HG02981 (cell line): ENCODE measurements around the gene FABP6.
A peak's percentile ranks its signal among the peaks of the same experiment; 100 is the strongest.
"Not testable (repeated sequence)": the region's sequence is repeated elsewhere in the genome, so short reads cannot be mapped to it uniquely, and the experiment has no call there.

Experiments
- ATAC-seq: cut with Tn5 transposase; IDR thresholded peaks from one replicate; pipeline ENCODE4 v1.9.1; 2021; ENCODE audit warnings: mild to moderate bottlenecking, moderate library complexity; ENCODE audit not compliant: unreplicated experiment

FABP6 gene

GRCh38 chr5:160229190-160229742 is at the start of gene FABP6:
TSS of gene FABP6 (plus strand) at chr5:160229506. CDS start at chr5:160229558, 52 bp downstream.
- no peak for ATAC-seq

- ATAC-seq = no peak
Measured at GRCh38 chr5:160180931-160181330, 48.4 kb upstream of the FABP6 start.

- ATAC-seq = no peak
Measured at GRCh38 chr5:160181965-160182622, 47.2 kb upstream of the FABP6 start.

GRCh38 chr5:160183075-160183474 is 46.2 kb upstream of the FABP6 start:
- no peak for ATAC-seq

- ATAC-seq = no peak
Measured at GRCh38 chr5:160185626-160186360, 43.5 kb upstream of the FABP6 start.

- ATAC-seq = no peak
Measured at GRCh38 chr5:160186480-160186879, 42.8 kb upstream of the FABP6 start.

GRCh38 chr5:160187091-160187490 is 42.2 kb upstream of the FABP6 start:
- ATAC-seq = no peak

GRCh38 chr5:160188141-160189015 is 40.9 kb upstream of the FABP6 start:
- no peak for ATAC-seq

- no peak for ATAC-seq
Measured at GRCh38 chr5:160192424-160192823, 36.9 kb upstream of the FABP6 start.

- not testable (repeated sequence) for ATAC-seq
Measured at GRCh38 chr5:160193076-160193475, 36.2 kb upstream of the FABP6 start.

GRCh38 chr5:160193790-160194189 is 35.5 kb upstream of the FABP6 start:
- not testable (repeated sequence) for ATAC-seq

- no peak for ATAC-seq
Measured at GRCh38 chr5:160197341-160198144, 31.8 kb upstream of the FABP6 start.

GRCh38 chr5:160198146-160198545 is 31.2 kb upstream of the FABP6 start:
- no peak for ATAC-seq

GRCh38 chr5:160198841-160199409 is 30.4 kb upstream of the FABP6 start:
- ATAC-seq = no peak

- ATAC-seq = peak; percentile 97
Measured at GRCh38 chr5:160199410-160199911, 29.8 kb upstream of the FABP6 start.

- ATAC-seq = no peak
Measured at GRCh38 chr5:160207061-160207460, 22.2 kb upstream of the FABP6 start.

GRCh38 chr5:160209917-160210316 is 19.4 kb upstream of the FABP6 start:
- ATAC-seq = no peak

- ATAC-seq = no peak
Measured at GRCh38 chr5:160210606-160211005, 18.7 kb upstream of the FABP6 start.

GRCh38 chr5:160211352-160211751 is 18.0 kb upstream of the FABP6 start:
- ATAC-seq = no peak

GRCh38 chr5:160213537-160213936 is 15.8 kb upstream of the FABP6 start:
- no peak for ATAC-seq
